A549 (cell line): ENCODE measurements around the gene UBE2E2.

ENCODE experiments used
- ATOH8 ChIP-seq: fragments of 250-450 bp; sonication (Bioruptor Pico); IDR thresholded peaks from 2 replicates; pipeline ENCODE4 v1.5.0; 2020; ENCODE audit warnings: low read depth, mild to moderate bottlenecking, moderate library complexity
- CBX8 ChIP-seq: fragments of 200-600 bp; sonication (generic); IDR thresholded peaks from 2 replicates; pipeline ENCODE4 v1.6.1; 2016
- CTCF ChIP-seq: fragments of >200 bp; sonication (Bioruptor Twin); formaldehyde crosslinking; IDR thresholded peaks from 3 replicates; pipeline ENCODE4 v1.5.1; 2016
- EP300 ChIP-seq, 2 experiments: fragments of >200 bp; sonication (Bioruptor Twin); formaldehyde crosslinking; IDR thresholded peaks; 2 replicates in 1 of 2; 3 replicates in 1 of 2; pipeline ENCODE4 v1.6.1; 2016 to 2017
- ESRRA ChIP-seq: fragments of 150-350 bp; IDR thresholded peaks from 2 replicates; pipeline ENCODE4 v1.6.1; 2014; ENCODE audit warnings: mild to moderate bottlenecking, low read length, borderline replicate concordance
- JUNB ChIP-seq: fragments of >200 bp; sonication (Bioruptor Twin); formaldehyde crosslinking; IDR thresholded peaks from 2 replicates; pipeline ENCODE4 v1.6.1; 2016
- KDM1A ChIP-seq: fragments of 200-600 bp; sonication (generic); IDR thresholded peaks from 2 replicates; pipeline ENCODE4 v1.6.1; 2016; ENCODE audit warnings: low read depth, mild to moderate bottlenecking
- MAX ChIP-seq: IDR thresholded peaks from 2 replicates; pipeline ENCODE4 v1.6.1; 2012
- POLR2A ChIP-seq: IDR thresholded peaks from 2 replicates; pipeline ENCODE4 v1.6.1; 2012; ENCODE audit warnings: mild to moderate bottlenecking, low read length
- USF2 ChIP-seq: fragments of 450-650 bp; IDR thresholded peaks from 2 replicates; pipeline ENCODE4 v1.6.1; 2014; ENCODE audit warnings: antibody characterized with exemption
- TF ChIP-seq, protein P1 (sequence below): fragments of >200 bp; sonication (Bioruptor Twin); formaldehyde crosslinking; IDR thresholded peaks from 2 replicates; pipeline ENCODE4 v1.6.1; 2016
- TF ChIP-seq, protein P2 (sequence below): fragments of 150-350 bp; IDR thresholded peaks from 2 replicates; pipeline ENCODE4 v1.6.1; 2014; ENCODE audit warnings: low read depth, mild to moderate bottlenecking, low read length

GRCh38 chr3:23595851-23596250, 392.7 kb downstream of the UBE2E2 start:
- TF ChIP-seq CTCF (no peak), POLR2A (no peak), USF2 (no peak), MAX (no peak), ATOH8 (no peak), CBX8 (no peak), KDM1A (no peak), JUNB (no peak), ESRRA (no peak), EP300 (IDR thresholded peaks at IDR 0.05) (no peak)
- TF ChIP-seq, protein P1, sequence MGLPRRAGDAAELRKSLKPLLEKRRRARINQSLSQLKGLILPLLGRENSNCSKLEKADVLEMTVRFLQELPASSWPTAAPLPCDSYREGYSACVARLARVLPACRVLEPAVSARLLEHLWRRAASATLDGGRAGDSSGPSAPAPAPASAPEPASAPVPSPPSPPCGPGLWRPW, result no peak
- TF ChIP-seq, protein P2, sequence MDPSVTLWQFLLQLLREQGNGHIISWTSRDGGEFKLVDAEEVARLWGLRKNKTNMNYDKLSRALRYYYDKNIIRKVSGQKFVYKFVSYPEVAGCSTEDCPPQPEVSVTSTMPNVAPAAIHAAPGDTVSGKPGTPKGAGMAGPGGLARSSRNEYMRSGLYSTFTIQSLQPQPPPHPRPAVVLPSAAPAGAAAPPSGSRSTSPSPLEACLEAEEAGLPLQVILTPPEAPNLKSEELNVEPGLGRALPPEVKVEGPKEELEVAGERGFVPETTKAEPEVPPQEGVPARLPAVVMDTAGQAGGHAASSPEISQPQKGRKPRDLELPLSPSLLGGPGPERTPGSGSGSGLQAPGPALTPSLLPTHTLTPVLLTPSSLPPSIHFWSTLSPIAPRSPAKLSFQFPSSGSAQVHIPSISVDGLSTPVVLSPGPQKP, result no peak
